ENCODE data around the gene VEPH1. TPM values are rescaled to one million over a fixed set of nuclear protein-coding genes. Genes with fewer than 3 reads are reported as not detected.

VEPH1 gene
- total RNA-seq, 1 donor from 2014 or later, result 0.16 TPM

GRCh38 chr3:157522648-157523047, 19.4 kb upstream of the VEPH1 start:
- Histone ChIP-seq H3K4me1 (no peaks in the 10 kb centered on the region), H3K4me3 (no peak overlapping the region), H3K27ac (replicated peaks) (no peak overlapping the region), H3K9me3 (replicated peaks) (peaks cover 11% of the 10 kb centered on the region), H3K36me3 (no peaks in the 10 kb centered on the region), H3K27me3 (ENCODE audit: low read depth) (no peaks in the 10 kb centered on the region)
- TF ChIP-seq, protein P1, sequence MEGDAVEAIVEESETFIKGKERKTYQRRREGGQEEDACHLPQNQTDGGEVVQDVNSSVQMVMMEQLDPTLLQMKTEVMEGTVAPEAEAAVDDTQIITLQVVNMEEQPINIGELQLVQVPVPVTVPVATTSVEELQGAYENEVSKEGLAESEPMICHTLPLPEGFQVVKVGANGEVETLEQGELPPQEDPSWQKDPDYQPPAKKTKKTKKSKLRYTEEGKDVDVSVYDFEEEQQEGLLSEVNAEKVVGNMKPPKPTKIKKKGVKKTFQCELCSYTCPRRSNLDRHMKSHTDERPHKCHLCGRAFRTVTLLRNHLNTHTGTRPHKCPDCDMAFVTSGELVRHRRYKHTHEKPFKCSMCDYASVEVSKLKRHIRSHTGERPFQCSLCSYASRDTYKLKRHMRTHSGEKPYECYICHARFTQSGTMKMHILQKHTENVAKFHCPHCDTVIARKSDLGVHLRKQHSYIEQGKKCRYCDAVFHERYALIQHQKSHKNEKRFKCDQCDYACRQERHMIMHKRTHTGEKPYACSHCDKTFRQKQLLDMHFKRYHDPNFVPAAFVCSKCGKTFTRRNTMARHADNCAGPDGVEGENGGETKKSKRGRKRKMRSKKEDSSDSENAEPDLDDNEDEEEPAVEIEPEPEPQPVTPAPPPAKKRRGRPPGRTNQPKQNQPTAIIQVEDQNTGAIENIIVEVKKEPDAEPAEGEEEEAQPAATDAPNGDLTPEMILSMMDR (IDR thresholded peaks at IDR 0.05; ENCODE audit: borderline replicate concordance), result no peak
- no peak for DNase-seq
- intact Hi-C loops (cut with micrococcal nuclease), result no loop called here

DNA sequence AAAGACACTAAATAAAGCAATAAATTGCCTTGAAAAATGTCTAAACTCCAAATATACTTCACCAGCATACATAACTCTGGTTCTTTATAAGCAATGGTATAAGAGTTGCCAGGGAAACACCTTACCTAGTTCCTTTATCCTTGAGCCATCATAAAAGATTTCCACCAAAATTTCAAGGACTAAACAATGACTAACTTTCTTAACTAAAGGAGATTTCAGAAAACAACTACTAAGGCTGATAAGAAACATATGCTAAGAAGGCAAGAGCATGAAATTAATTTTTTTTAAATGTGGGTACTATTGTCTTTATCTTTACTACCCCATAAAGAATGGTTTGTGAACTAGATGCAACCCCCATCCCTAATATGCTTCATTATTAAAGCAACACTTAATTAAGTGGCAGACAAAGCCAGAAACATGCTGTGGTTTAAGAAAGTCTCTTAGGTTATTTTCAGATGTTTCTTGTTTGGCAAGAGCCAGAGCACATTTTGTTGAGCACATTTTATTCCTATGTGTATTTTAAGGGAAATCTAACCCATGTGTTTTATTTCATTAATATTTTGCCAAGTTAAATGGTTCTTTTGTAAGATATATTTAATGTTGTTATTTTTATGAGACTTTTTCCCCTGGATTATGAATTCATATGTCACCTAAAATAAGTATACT, 17.4 kb upstream of the VEPH1 start:
- DNase-seq, result no peak
- Histone ChIP-seq H3K27ac (replicated peaks) (peak overlapping the region; percentile 62), H3K27me3 (ENCODE audit: low read depth) (no peaks in the 10 kb centered on the region)

GRCh38 chr3:157518881-157519280, 15.7 kb upstream of the VEPH1 start:
- intact Hi-C loops (cut with micrococcal nuclease), result no loop called here

More for the DNA sequence above, 17.4 kb upstream of the VEPH1 start:
- TF ChIP-seq, protein P1 (IDR thresholded peaks at IDR 0.05; ENCODE audit: borderline replicate concordance), result no peak
- intact Hi-C loops (cut with micrococcal nuclease), result no loop called here
- no peaks in the 10 kb centered on the region for H3K4me1 ChIP-seq
- H3K36me3 ChIP-seq, result no peaks in the 10 kb centered on the region
- H3K9me3 ChIP-seq (replicated peaks), result peaks cover 11% of the 10 kb centered on the region
- no peak overlapping the region for H3K4me3 ChIP-seq

GRCh38 chr3:157516928-157517327, 13.7 kb upstream of the VEPH1 start:
- Histone ChIP-seq H3K36me3 (no peaks in the 10 kb centered on the region), H3K4me3 (no peak overlapping the region), H3K27me3 (ENCODE audit: low read depth) (no peaks in the 10 kb centered on the region), H3K9me3 (replicated peaks) (peaks cover 11% of the 10 kb centered on the region), H3K4me1 (no peaks in the 10 kb centered on the region), H3K27ac (replicated peaks) (no peak overlapping the region)
- TF ChIP-seq, protein P1 (IDR thresholded peaks at IDR 0.05; ENCODE audit: borderline replicate concordance), result no peak
- intact Hi-C loops (cut with micrococcal nuclease), result no loop called here
- DNase-seq, result no peak

More at GRCh38 chr3:157518881-157519280, 15.7 kb upstream of the VEPH1 start:
- Histone ChIP-seq H3K4me1 (no peaks in the 10 kb centered on the region), H3K4me3 (no peak overlapping the region), H3K36me3 (no peaks in the 10 kb centered on the region), H3K27me3 (ENCODE audit: low read depth) (no peaks in the 10 kb centered on the region), H3K9me3 (replicated peaks) (peaks cover 11% of the 10 kb centered on the region), H3K27ac (replicated peaks) (no peak overlapping the region)
- TF ChIP-seq, protein P1 (IDR thresholded peaks at IDR 0.05; ENCODE audit: borderline replicate concordance), result no peak
- DNase-seq, result no peak

DNA sequence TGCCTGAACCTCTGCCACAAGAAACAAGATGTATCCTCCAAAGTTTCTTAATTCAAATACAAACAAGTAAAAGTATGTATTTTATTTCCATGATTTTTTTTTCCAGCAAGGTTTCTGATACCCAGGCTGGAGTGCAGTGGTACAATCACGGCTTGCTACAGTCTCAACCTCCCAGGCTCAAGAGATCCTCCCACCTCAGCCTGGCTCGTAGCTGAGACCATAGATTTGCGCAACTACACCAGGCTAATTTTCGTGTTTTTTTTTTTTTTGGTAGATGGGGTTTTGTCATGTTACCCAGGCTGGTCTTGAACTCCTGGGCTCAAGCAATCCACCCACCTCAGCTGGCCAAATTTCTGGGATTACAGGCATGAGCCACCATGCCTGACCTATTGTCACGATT, 12.2 kb upstream of the VEPH1 start:
- no peak overlapping the region for H3K27ac ChIP-seq (replicated peaks)
- TF ChIP-seq, protein P1 (IDR thresholded peaks at IDR 0.05; ENCODE audit: borderline replicate concordance), result no peak
- DNase-seq, result no peak
- H3K9me3 ChIP-seq (replicated peaks), result peaks cover 11% of the 10 kb centered on the region
- H3K4me3 ChIP-seq, result no peak overlapping the region
- intact Hi-C loops (cut with micrococcal nuclease), result no loop called here
- no peaks in the 10 kb centered on the region for H3K36me3 ChIP-seq
- H3K27me3 ChIP-seq (ENCODE audit: low read depth), result no peaks in the 10 kb centered on the region
- H3K4me1 ChIP-seq, result no peaks in the 10 kb centered on the region
